ENCODE measurements around the gene MAPK4.

- TF ChIP-seq, protein P1, sequence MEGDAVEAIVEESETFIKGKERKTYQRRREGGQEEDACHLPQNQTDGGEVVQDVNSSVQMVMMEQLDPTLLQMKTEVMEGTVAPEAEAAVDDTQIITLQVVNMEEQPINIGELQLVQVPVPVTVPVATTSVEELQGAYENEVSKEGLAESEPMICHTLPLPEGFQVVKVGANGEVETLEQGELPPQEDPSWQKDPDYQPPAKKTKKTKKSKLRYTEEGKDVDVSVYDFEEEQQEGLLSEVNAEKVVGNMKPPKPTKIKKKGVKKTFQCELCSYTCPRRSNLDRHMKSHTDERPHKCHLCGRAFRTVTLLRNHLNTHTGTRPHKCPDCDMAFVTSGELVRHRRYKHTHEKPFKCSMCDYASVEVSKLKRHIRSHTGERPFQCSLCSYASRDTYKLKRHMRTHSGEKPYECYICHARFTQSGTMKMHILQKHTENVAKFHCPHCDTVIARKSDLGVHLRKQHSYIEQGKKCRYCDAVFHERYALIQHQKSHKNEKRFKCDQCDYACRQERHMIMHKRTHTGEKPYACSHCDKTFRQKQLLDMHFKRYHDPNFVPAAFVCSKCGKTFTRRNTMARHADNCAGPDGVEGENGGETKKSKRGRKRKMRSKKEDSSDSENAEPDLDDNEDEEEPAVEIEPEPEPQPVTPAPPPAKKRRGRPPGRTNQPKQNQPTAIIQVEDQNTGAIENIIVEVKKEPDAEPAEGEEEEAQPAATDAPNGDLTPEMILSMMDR (IDR thresholded peaks at IDR 0.05; ENCODE audit: low read length) = no peak
- no peak for TF ChIP-seq EZH2 (IDR thresholded peaks at IDR 0.05; ENCODE audit: borderline replicate concordance, low read length)
Observed at GRCh38 chr18:50616484-50617048, 56.7 kb downstream of the MAPK4 start.
